IPS DF 4.7 (cell line): ENCODE data around the gene MXD4.

Experiments used
- DNase-seq: peaks from one replicate; pipeline ENCODE4 v3.0.0-alpha.2; 2013; ENCODE audit warnings: low spot score; ENCODE audit errors: extremely low read depth

The MXD4 gene

GRCh38 chr4:2251073-2251794 is 10.7 kb downstream of the MXD4 start:
- no peak for DNase-seq

- DNase-seq: no peak
These were observed 11.4 kb downstream of the MXD4 start for GRCh38 chr4:2250357-2251072.

GRCh38 chr4:2249526-2250356 is 12.2 kb downstream of the MXD4 start:
- no peak for DNase-seq

GRCh38 chr4:2248821-2249261 is 13.1 kb downstream of the MXD4 start:
- DNase-seq: no peak

- DNase-seq: no peak
These were observed 13.7 kb downstream of the MXD4 start for GRCh38 chr4:2248044-2248780.

- no peak for DNase-seq
These were observed 14.5 kb downstream of the MXD4 start for GRCh38 chr4:2247128-2248043.

- no peak for DNase-seq
These were observed 15.4 kb downstream of the MXD4 start for GRCh38 chr4:2246384-2247127.

- no peak for DNase-seq
These were observed 16.1 kb downstream of the MXD4 start for GRCh38 chr4:2245787-2246275.

- DNase-seq: no peak
These were observed 16.7 kb downstream of the MXD4 start for GRCh38 chr4:2245057-2245786.

- DNase-seq: no peak
These were observed 18.1 kb downstream of the MXD4 start for GRCh38 chr4:2243681-2244380.

GRCh38 chr4:2241410-2242353 is 20.2 kb downstream of the MXD4 start, which contains the start of the genes HAUS3 and POLN:
TSS of gene HAUS3 (minus strand) at chr4:2242121. CDS start at chr4:2240946, 1,175 bp downstream.
TSS of gene POLN (minus strand) at chr4:2242121. CDS start at chr4:2229231, 12,890 bp downstream.
- DNase-seq: no peak

- no peak for DNase-seq
These were observed 20.9 kb downstream of the MXD4 start for GRCh38 chr4:2241003-2241402.

- DNase-seq: no peak
These were observed 24.8 kb downstream of the MXD4 start for GRCh38 chr4:2236944-2237666.

GRCh38 chr4:2231082-2231481 is 30.8 kb downstream of the MXD4 start:
- DNase-seq: no peak

GRCh38 chr4:2226261-2226660 is 35.6 kb downstream of the MXD4 start:
- DNase-seq: no peak

GRCh38 chr4:2222838-2223237 is 39.1 kb downstream of the MXD4 start:
- DNase-seq: no peak
